OCI-LY1 (cell line): ENCODE results near the gene EYA2.

ENCODE experiments used
- H2AFZ ChIP-seq: fragments of 200-600 bp; sonication (generic), shearing (Covaris generic); 2 replicates; pipeline ENCODE4 v1.6.0; 2014; ENCODE audit warnings: antibody characterized with exemption, mild to moderate bottlenecking, low read length
- H3F3A ChIP-seq: fragments of 200-600 bp; sonication (generic), shearing (Covaris generic); 2 replicates; pipeline ENCODE4 v1.6.0; 2014; ENCODE audit warnings: mild to moderate bottlenecking, antibody characterized with exemption, low read length, moderate library complexity; ENCODE audit not compliant: insufficient read depth
- H3K27ac ChIP-seq: fragments of 200-600 bp; sonication (generic); 2 replicates; pipeline ENCODE4 v1.5.1; 2014; ENCODE audit warnings: low read length, mixed run types, mild to moderate bottlenecking, low read depth; ENCODE audit not compliant: poor library complexity, severe bottlenecking
- H3K27me3 ChIP-seq: fragments of 200-600 bp; sonication (generic); 2 replicates; pipeline ENCODE4 v1.6.0; 2014; ENCODE audit warnings: antibody characterized with exemption, mild to moderate bottlenecking, low read length, moderate library complexity; ENCODE audit not compliant: insufficient read depth
- H3K36me3 ChIP-seq: fragments of 200-600 bp; sonication (generic); 2 replicates; pipeline ENCODE4 v1.6.1; 2014; ENCODE audit warnings: mild to moderate bottlenecking, antibody characterized with exemption, low read length, moderate library complexity, mixed read lengths; ENCODE audit not compliant: insufficient read depth
- H3K4me1 ChIP-seq: fragments of 200-600 bp; sonication (generic); 2 replicates; pipeline ENCODE4 v1.5.1; 2014; ENCODE audit warnings: mild to moderate bottlenecking, low read length, moderate library complexity; ENCODE audit not compliant: insufficient read depth, severe bottlenecking
- H3K4me2 ChIP-seq: fragments of 200-600 bp; sonication (generic), shearing (Covaris generic); 2 replicates; pipeline ENCODE4 v1.6.1; 2014; ENCODE audit warnings: low read length
- H3K4me3 ChIP-seq: fragments of 200-600 bp; sonication (generic); 2 replicates; pipeline ENCODE4 v1.5.1; 2014; ENCODE audit warnings: low read length, low read depth, mild to moderate bottlenecking, mixed read lengths; ENCODE audit not compliant: poor library complexity, severe bottlenecking
- H3K79me2 ChIP-seq: fragments of 200-600 bp; shearing (Covaris generic); 2 replicates; pipeline ENCODE4 v1.6.1; 2016; ENCODE audit warnings: mixed run types, low read length, mixed read lengths; ENCODE audit not compliant: insufficient read depth
- H3K9ac ChIP-seq: fragments of 200-600 bp; sonication (generic), shearing (Covaris generic); 2 replicates; pipeline ENCODE4 v1.6.1; 2014; ENCODE audit warnings: mild to moderate bottlenecking, low read length, mixed read lengths
- H3K9me2 ChIP-seq: fragments of 200-600 bp; sonication (generic), shearing (Covaris generic); 2 replicates; pipeline ENCODE4 v1.6.1; 2014; ENCODE audit warnings: low read depth, mild to moderate bottlenecking, low read length, mixed read lengths
- H3K9me3 ChIP-seq: fragments of 200-600 bp; shearing (Covaris generic); 2 replicates; pipeline ENCODE4 v1.6.1; 2014; ENCODE audit warnings: low read length, mixed read lengths
- H4K20me1 ChIP-seq: fragments of 200-600 bp; sonication (generic), shearing (Covaris generic); 2 replicates; pipeline ENCODE4 v1.6.0; 2016; ENCODE audit warnings: mild to moderate bottlenecking, low read length; ENCODE audit not compliant: insufficient read depth
- EZH2 ChIP-seq: fragments of 200-600 bp; sonication (generic), shearing (Covaris generic); IDR thresholded peaks from 2 replicates; pipeline ENCODE4 v1.8.0; 2017; ENCODE audit warnings: borderline replicate concordance, mixed run types, mild to moderate bottlenecking, antibody characterized with exemption, low read length, moderate library complexity, mixed read lengths
- TF ChIP-seq, protein P1 (sequence below): fragments of 200-600 bp; sonication (generic), shearing (Covaris generic); IDR thresholded peaks from 2 replicates; pipeline ENCODE4 v1.5.1; 2017; ENCODE audit warnings: mild to moderate bottlenecking, antibody characterized with exemption, low read length, moderate library complexity, mixed read lengths

The EYA2 gene

DNA sequence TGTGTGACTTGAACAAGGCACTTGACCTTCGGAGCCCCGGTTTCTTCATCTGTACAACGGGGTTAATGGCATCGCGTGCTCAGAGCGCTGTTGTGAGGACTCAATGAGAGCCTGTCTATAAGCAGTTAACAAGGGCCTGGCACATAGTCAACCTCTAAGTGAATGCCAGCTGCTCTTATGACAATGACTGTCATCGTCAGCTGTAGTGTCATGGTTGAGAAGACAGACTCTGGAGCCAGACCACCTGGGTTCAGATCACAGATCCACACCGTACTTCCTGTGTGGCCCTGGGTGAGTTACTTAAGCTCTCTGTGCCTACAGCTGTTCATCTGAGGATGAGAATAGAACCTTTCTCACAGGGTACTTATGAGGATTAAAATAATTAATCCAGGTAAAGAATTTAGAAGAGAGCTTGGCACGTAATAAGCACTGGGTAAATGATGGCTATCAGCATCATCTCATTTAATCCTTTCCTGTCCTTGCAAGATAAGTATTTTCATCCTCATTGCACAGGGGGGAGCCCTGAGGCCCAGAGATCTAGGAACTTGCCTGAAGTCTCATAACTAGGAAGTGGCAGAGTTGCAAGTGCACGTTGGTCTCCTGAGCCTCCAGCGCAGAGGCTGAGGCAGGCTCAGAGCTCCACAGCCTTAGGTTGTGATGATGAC, 105.3 kb downstream of the EYA2 start:
- no peak overlapping the region for H3K9ac ChIP-seq
- no peak overlapping the region for H3K27ac ChIP-seq
- H3K9me3 ChIP-seq: no peaks in the 10 kb centered on the region
- no peaks in the 10 kb centered on the region for H3F3A ChIP-seq
- TF ChIP-seq, protein P1, sequence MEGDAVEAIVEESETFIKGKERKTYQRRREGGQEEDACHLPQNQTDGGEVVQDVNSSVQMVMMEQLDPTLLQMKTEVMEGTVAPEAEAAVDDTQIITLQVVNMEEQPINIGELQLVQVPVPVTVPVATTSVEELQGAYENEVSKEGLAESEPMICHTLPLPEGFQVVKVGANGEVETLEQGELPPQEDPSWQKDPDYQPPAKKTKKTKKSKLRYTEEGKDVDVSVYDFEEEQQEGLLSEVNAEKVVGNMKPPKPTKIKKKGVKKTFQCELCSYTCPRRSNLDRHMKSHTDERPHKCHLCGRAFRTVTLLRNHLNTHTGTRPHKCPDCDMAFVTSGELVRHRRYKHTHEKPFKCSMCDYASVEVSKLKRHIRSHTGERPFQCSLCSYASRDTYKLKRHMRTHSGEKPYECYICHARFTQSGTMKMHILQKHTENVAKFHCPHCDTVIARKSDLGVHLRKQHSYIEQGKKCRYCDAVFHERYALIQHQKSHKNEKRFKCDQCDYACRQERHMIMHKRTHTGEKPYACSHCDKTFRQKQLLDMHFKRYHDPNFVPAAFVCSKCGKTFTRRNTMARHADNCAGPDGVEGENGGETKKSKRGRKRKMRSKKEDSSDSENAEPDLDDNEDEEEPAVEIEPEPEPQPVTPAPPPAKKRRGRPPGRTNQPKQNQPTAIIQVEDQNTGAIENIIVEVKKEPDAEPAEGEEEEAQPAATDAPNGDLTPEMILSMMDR: no peak
- TF ChIP-seq EZH2: no peak
- no peaks in the 10 kb centered on the region for H3K79me2 ChIP-seq
- H2AFZ ChIP-seq: no peak overlapping the region
- no peak overlapping the region for H3K4me2 ChIP-seq
- H3K4me1 ChIP-seq: no peaks in the 10 kb centered on the region
- H3K4me3 ChIP-seq: no peak overlapping the region
- H3K27me3 ChIP-seq: no peaks in the 10 kb centered on the region; the same call in 1 of the 2 replicates
- H3K36me3 ChIP-seq: no peaks in the 10 kb centered on the region
- H4K20me1 ChIP-seq: no peaks in the 10 kb centered on the region
- H3K9me2 ChIP-seq: no peaks in the 10 kb centered on the region

DNA sequence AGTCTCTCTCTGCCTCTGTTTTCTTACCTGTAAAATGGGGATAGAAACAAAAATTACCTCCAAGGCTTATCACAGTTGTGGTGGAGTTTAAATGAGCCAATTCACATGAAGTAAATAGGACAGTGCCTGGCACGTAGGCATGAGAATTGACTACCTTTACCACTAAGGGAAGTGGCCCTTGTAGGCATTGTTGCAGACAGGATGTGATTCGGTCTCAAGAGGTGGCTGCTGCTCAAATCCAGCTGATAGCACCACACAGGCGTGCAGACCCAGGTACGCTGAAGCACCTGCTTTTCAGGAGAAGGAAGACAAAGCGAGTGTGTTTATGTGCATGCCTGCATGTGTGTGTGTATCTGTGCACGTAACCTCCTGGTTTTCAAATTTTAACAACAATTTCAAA, 108.6 kb downstream of the EYA2 start:
- TF ChIP-seq EZH2: no peak
- TF ChIP-seq, protein P1: no peak
- Histone ChIP-seq H3K27me3 (no peaks in the 10 kb centered on the region; the same call in 1 of the 2 replicates), H3K4me2 (no peak overlapping the region), H3K9me2 (no peaks in the 10 kb centered on the region), H3K79me2 (no peaks in the 10 kb centered on the region), H3K4me1 (no peaks in the 10 kb centered on the region), H4K20me1 (no peaks in the 10 kb centered on the region), H3K9ac (no peak overlapping the region), H3K9me3 (no peaks in the 10 kb centered on the region), H2AFZ (no peak overlapping the region), H3K36me3 (no peaks in the 10 kb centered on the region), H3F3A (no peaks in the 10 kb centered on the region), H3K4me3 (no peak overlapping the region), H3K27ac (no peak overlapping the region)

- TF ChIP-seq EZH2: no peak
- TF ChIP-seq, protein P1: no peak
- no peaks in the 10 kb centered on the region for H3K36me3 ChIP-seq
- H3K79me2 ChIP-seq: no peaks in the 10 kb centered on the region
- H3K4me3 ChIP-seq: no peak overlapping the region
- H4K20me1 ChIP-seq: no peaks in the 10 kb centered on the region
- H3K27me3 ChIP-seq: no peaks in the 10 kb centered on the region; the same call in 1 of the 2 replicates
- H3F3A ChIP-seq: no peaks in the 10 kb centered on the region
- no peaks in the 10 kb centered on the region for H3K4me1 ChIP-seq
- no peak overlapping the region for H2AFZ ChIP-seq
- H3K9me2 ChIP-seq: no peaks in the 10 kb centered on the region
- no peak overlapping the region for H3K4me2 ChIP-seq
- no peak overlapping the region for H3K27ac ChIP-seq
- H3K9me3 ChIP-seq: no peaks in the 10 kb centered on the region
- H3K9ac ChIP-seq: no peak overlapping the region
Observed at GRCh38 chr20:47004179-47004578, 109.5 kb downstream of the EYA2 start.
